ENCODE data around the gene CERK.
A peak's percentile ranks its signal among the peaks of the same experiment; 100 is the strongest.

The CERK gene

GRCh38 chr22:46766611-46767010 is 28.6 kb upstream of the CERK start:
- DNase-seq (ENCODE audit: low read depth), result no peak
- no peak for TF ChIP-seq CTCF (IDR thresholded peaks at IDR 0.05; ENCODE audit: control insufficient read depth, insufficient read depth, low read depth, low read length, missing control alignments)
- no peak overlapping the region for H3K4me3 ChIP-seq (ENCODE audit: control insufficient read depth, low read depth, low read length)

- H3K4me3 ChIP-seq (ENCODE audit: control insufficient read depth, low read depth, low read length), result no peak overlapping the region
- no peak for DNase-seq (ENCODE audit: low read depth)
- no peak for TF ChIP-seq CTCF (IDR thresholded peaks at IDR 0.05; ENCODE audit: control insufficient read depth, insufficient read depth, low read depth, low read length, missing control alignments)
Measured at GRCh38 chr22:46764779-46765485, 26.9 kb upstream of the CERK start.

- DNase-seq (ENCODE audit: low read depth), result no peak
- H3K4me3 ChIP-seq (ENCODE audit: control insufficient read depth, low read depth, low read length), result no peak overlapping the region
- no peak for TF ChIP-seq CTCF (IDR thresholded peaks at IDR 0.05; ENCODE audit: control insufficient read depth, insufficient read depth, low read depth, low read length, missing control alignments)
Measured at GRCh38 chr22:46764140-46764680, 26.2 kb upstream of the CERK start.

- TF ChIP-seq CTCF (IDR thresholded peaks at IDR 0.05; ENCODE audit: control insufficient read depth, insufficient read depth, low read depth, low read length, missing control alignments), result no peak
- DNase-seq (ENCODE audit: low read depth), result no peak
- peak overlapping the region; percentile 97 for H3K4me3 ChIP-seq (ENCODE audit: control insufficient read depth, low read depth, low read length)
Measured at GRCh38 chr22:46763051-46763705, 25.1 kb upstream of the CERK start.

DNA sequence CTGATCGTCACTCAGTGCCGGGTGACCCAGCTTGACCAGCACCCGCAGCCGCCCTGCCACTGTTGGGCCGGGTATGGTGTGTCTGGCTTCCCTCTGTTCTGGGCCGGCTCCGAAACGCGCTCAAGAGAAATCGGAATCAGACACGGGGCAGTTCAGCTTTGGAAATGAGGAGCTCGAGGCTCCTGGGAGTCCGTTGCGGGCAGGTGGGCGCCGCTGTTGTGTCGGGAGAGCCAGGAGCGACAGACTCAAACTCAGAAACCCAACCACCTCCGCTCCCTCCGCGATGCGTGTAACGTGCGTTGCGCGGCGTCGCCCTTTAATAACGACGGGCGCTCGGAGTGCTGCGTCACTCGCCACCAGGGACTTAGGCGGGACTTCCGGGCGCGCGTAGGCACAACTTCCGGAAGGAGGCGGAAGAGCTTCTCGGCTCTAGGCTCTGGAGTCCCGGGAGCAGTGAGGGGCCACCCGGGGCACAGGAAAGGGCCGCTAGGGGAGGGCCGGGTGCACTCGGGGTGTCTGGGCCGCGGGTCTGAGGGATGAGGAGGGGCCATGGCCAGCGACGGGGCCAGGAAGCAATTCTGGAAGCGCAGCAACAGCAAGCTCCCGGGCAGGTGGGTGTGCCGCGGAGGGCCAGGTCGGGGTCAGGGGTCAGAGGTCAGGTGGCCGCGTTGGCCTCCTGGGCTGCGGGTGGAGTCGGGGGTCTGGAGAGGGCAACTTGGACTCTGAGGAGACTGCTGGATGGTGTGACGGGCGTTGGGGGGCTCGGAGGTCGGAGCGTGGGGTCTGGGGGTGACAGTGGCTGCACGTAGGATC is 24.4 kb upstream of the CERK start, which contains the start of gene TBC1D22A:
TSS of gene TBC1D22A (plus strand) at position 413 of the 813 bp plus-strand sequence. CDS start at position 550, 137 bp downstream.
- peak within 1 kb of the TSS; percentile 97 for H3K4me3 ChIP-seq (ENCODE audit: control insufficient read depth, low read depth, low read length)
- DNase-seq (ENCODE audit: low read depth), result peak; percentile 64
- TF ChIP-seq CTCF (IDR thresholded peaks at IDR 0.05; ENCODE audit: control insufficient read depth, insufficient read depth, low read depth, low read length, missing control alignments), result no peak

GRCh38 chr22:46761539-46762237 is 23.6 kb upstream of the CERK start:
- peak overlapping the region; percentile 97 for H3K4me3 ChIP-seq (ENCODE audit: control insufficient read depth, low read depth, low read length)
- TF ChIP-seq CTCF (IDR thresholded peaks at IDR 0.05; ENCODE audit: control insufficient read depth, insufficient read depth, low read depth, low read length, missing control alignments), result no peak
- DNase-seq (ENCODE audit: low read depth), result no peak

All from AG09309 (cell line).